NCI-H748 (cell line): ENCODE data around the gene ATXN7.

ENCODE experiments used
- DNase-seq: peaks from one replicate; lab custom pipeline; 2025; ENCODE audit not compliant: unreplicated experiment; lab: John Stamatoyannopoulos, UW

The ATXN7 gene

GRCh38 chr3:63863150-63864007 lies at the start of gene ATXN7, which contains the start of gene THOC7:
TSS of gene ATXN7 (plus strand) at chr3:63863867. CDS start at chr3:63912599, 48,732 bp downstream.
TSS of gene THOC7 (minus strand) at chr3:63863805. CDS start at chr3:63863790, 15 bp downstream.
- peak; percentile 66 for DNase-seq

GRCh38 chr3:63814237-63814636 lies 49.4 kb upstream of the ATXN7 start:
- peak; percentile 74 for DNase-seq

GRCh38 chr3:63817225-63817624 lies 46.4 kb upstream of the ATXN7 start:
- DNase-seq, result no peak

- DNase-seq, result peak; percentile 72
These were observed 45.2 kb upstream of the ATXN7 start for GRCh38 chr3:63818282-63819150.

GRCh38 chr3:63819151-63819398 lies 44.6 kb upstream of the ATXN7 start, which contains the start of gene C3orf49:
TSS of gene C3orf49 (plus strand) at chr3:63819299. CDS start at chr3:63819472, 173 bp downstream.
- DNase-seq, result no peak

- DNase-seq, result no peak
These were observed 39.4 kb upstream of the ATXN7 start for GRCh38 chr3:63824309-63824708.

GRCh38 chr3:63830526-63830925 lies 33.1 kb upstream of the ATXN7 start:
- DNase-seq, result no peak

GRCh38 chr3:63832395-63832794 lies 31.3 kb upstream of the ATXN7 start:
- DNase-seq, result no peak

- no peak for DNase-seq
These were observed 22.0 kb upstream of the ATXN7 start for GRCh38 chr3:63841704-63842103.

- DNase-seq, result no peak
These were observed 21.5 kb upstream of the ATXN7 start for GRCh38 chr3:63842127-63842526.

- DNase-seq, result no peak
These were observed 18.5 kb upstream of the ATXN7 start for GRCh38 chr3:63845215-63845614.

GRCh38 chr3:63847718-63848450 lies 15.8 kb upstream of the ATXN7 start:
- peak; percentile 38 for DNase-seq

- no peak for DNase-seq
These were observed 14.5 kb upstream of the ATXN7 start for GRCh38 chr3:63849175-63849574.

GRCh38 chr3:63851287-63851686 lies 12.4 kb upstream of the ATXN7 start:
- no peak for DNase-seq

GRCh38 chr3:63853106-63853505 lies 10.6 kb upstream of the ATXN7 start:
- DNase-seq, result no peak

GRCh38 chr3:63855333-63855940 lies 8.2 kb upstream of the ATXN7 start:
- no peak for DNase-seq

GRCh38 chr3:63857311-63857710 lies 6.4 kb upstream of the ATXN7 start:
- no peak for DNase-seq

GRCh38 chr3:63860776-63861175 lies 2.9 kb upstream of the ATXN7 start:
- no peak for DNase-seq

GRCh38 chr3:63861306-63861705 lies 2.4 kb upstream of the ATXN7 start:
- no peak for DNase-seq

GRCh38 chr3:63862804-63863149 lies 890 bp upstream of the ATXN7 start:
- no peak for DNase-seq
